Stimulated activated CD4-positive, alpha-beta T cell treated with anti-CD3 and anti-CD28 coated beads, Interleukin-4, amount 100 ng/mL, for 48 hours (primary cell): ENCODE results near the gene CDADC1.
A peak's percentile ranks its signal among the peaks of the same experiment; 100 is the strongest.
"Not testable (repeated sequence)": the region's sequence is repeated elsewhere in the genome, so short reads cannot be mapped to it uniquely, and the experiment has no call there.

Experiments used
- DNase-seq, 2 donors: peaks; one replicate each; pipeline ENCODE4 v3.0.0-alpha.2; 2020; ENCODE audit warnings: low read depth in 2 of 2

CDADC1 gene

DNA sequence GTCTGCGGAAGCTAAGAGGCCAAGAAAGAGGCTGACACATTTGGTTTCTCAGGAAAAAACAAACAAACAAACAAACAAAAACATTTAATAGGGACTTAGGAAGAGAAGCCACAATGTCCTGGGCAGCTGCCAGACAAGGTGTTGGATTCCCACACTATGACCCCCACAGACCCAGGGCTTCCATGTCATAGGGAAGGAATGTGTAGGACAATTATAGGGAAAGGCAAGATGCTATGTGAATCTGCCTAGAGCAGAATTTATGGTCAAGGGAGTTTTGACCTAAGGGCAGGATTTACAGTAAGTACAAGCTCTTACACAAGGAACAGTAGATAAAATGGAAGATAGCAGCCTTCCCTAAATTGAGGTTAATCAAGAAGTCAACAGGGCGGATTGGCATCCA is 9.1 kb upstream of the CDADC1 start:
- no peak for DNase-seq

DNA sequence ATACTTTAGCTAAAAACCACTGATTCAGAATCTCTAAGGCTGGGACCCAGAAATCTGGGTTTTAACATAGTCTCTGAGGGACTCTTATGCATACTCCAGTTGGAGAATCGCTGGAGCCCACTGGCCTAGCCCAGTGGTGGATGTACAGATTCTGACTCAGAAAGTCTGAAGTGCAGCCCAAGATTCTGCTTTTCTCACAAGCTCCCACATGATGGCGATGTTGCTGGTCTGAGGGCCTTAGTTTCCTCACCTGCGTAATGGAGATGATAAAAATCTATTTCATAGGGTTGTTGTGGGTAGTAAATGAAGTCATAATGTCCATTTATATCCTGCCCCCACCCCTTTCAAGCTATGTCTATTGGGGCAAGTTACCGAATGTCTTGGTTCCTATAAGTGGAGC is 7.7 kb upstream of the CDADC1 start:
- peak in 1 of 2 donors; percentile 27 for DNase-seq

GRCh38 chr13:49241296-49241695 is 6.4 kb upstream of the CDADC1 start:
- no peak for DNase-seq

GRCh38 chr13:49245101-49245500 is 2.6 kb upstream of the CDADC1 start:
- no peak for DNase-seq

DNA sequence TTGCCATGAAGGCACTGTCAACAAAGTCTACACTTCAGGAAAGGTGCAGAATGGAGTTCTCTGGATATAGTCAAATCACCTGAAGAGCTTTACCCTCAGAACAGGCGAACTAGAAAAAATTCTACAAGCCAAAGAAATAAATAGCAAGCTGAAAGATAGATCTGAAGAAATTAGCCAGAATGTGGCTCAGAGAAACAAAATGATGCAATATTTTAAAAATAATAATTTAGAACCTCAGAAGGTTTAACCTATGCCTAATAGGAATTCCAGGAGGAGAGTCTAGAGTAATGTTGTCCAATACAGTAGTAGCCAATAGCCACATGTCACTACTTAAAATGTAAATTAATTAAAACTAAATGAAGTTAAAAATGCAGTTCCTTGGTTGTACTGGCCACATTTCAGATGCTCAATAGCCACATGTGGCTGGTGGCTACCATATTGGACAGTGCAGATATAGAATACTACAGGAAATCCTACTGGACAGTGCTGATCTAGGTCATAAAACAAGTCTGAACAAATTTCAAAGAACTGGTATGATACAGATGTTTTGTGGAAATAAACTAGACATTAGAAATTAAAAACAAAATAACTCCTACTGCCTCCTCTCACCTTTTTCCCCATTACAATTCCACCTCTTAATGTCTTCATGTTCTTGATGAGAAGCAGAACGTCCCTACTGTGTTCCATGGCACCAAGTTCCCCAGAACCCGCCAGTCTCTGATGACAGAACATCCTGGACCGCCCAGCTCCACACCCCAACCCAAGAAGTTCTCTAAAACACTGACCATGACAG is 679 bp upstream of the CDADC1 start:
- DNase-seq: no peak

DNA sequence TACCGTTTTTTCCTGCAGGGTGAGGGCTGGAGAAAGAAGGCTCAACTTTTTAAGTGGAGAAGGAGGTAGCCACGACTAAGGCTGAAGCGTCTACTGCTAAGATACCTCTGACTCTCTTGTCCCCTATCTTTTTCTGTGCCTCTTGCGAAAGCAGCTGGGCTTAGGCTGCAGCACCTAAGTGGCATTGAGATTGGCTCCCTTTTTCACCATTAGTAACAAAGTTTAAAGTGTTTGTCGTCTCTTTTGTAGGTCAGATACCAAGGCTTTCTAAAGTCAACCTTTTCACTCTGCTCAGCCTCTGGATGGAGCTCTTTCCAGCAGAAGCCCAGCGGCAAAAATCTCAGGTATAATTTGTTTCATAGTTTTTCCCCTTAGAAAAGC is 887 bp downstream of the CDADC1 start:
- no peak for DNase-seq

- no peak for DNase-seq
Measured at GRCh38 chr13:49251326-49251725, 3.6 kb downstream of the CDADC1 start.

DNA sequence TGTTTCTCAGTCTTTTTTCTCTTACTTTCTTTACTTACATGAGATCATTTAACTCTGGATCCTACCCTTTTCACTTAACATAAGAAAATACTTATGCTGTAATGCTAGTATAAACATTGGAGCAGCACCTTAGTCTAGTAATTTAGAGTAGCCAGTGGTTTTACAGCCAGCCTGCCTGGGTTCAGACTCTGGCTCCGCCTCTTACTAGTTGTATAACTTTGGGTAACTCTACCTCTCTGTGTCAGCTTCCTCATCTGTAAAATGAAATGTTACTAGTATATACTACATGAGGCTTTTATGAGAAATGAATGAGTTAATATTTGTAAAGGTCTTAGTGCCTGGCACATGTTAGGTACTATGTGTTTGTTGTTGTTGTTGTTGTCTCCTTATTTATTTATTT is 5.6 kb downstream of the CDADC1 start:
- DNase-seq: no peak

DNA sequence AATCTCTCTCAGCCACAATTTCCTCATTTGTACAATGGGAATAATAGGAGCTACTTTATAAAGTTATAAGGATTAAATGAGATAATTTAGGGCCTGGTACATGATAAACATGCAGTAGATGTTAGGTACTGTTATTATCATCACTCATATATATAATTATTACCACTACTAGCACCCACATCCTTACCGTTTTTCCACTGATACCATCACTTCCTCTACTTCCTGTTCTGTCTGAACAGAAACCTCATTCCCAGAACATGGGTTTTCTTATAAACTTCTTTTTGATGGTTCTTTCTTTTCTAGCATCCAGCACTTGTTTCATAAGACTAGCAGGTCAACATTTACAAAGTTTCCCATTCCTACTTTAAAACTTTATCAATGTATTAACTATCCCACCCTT is 6.3 kb downstream of the CDADC1 start:
- no peak for DNase-seq

DNA sequence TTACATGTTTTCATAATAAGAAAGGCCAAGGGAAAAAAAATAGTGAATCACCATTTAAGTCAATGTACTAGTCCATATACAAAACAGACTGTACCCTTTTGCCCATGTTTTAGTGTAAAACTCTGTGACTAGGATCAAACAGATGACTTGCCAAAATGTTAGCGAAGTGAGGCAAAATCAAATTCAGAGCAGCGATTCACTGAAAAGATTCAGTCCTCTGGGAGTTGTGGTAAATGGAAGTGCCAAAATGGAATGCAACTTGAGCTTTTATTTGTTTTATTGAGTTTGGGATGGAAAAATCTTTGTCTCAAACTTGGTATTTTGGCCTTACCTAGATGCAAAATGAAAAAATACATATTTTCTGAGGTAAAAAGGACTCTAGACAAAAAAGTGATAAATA is 9.1 kb downstream of the CDADC1 start:
- no peak for DNase-seq

- no peak for DNase-seq
Measured at GRCh38 chr13:49258089-49258796, 10.5 kb downstream of the CDADC1 start.

DNA sequence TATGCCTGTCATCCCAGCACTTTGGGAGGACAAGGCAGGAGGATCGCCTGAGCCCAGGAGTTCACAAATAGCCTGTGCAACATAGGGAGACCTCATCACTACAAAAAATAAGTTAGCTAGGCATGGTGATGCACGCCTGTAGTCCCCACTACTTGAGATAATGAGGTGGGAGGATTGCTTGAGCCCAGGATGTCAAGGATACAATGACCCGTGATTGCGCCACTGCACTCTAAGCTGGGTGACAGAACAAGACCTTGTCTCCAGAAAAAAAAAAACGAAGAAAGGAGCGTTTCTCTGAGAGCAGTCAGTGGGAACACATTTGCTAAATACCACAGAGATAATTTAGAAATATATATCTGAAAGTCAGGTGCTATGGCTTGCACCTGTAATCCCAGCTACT is 11.9 kb downstream of the CDADC1 start:
- DNase-seq: no peak

DNA sequence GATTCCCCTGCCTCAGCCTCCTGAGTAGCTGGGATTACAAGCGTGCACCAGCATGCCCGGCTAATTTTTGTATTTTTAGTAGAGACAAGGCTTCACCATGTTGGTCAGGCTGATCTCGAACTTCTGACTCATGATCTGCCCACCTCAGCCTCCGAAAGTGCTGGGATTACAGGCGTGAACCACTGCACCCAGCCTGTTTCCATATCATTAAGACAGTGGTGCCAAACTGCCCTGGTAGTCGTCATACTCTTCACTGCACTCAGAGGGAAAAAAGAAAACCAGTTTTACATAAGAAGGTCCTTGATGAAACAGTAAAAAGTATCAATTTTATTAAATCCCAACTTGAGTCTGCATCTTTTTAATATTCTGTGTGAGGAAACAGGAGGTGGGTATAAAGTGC is 14.9 kb downstream of the CDADC1 start:
- DNase-seq: no peak

DNA sequence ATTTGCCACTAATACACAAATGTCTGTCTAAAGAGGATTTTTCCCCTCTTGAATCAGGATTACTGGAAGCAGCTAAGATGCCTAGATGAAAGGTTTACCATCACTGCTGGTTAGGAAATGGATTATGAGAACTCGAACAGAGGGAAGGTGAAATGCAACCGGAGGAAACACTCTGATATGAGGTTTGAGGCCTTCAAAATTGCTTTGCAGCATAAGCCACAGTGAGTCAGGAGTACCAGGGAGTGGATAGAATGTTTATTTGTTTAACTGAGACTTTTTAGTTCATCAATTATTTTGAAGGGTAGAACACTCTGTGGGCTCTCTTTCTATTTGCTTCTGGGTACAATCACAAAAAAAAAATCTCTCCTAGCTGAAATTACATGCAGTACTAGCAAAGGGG is 18.1 kb downstream of the CDADC1 start:
- DNase-seq: no peak

- no peak for DNase-seq
Measured at GRCh38 chr13:49271264-49271663, 23.5 kb downstream of the CDADC1 start.

DNA sequence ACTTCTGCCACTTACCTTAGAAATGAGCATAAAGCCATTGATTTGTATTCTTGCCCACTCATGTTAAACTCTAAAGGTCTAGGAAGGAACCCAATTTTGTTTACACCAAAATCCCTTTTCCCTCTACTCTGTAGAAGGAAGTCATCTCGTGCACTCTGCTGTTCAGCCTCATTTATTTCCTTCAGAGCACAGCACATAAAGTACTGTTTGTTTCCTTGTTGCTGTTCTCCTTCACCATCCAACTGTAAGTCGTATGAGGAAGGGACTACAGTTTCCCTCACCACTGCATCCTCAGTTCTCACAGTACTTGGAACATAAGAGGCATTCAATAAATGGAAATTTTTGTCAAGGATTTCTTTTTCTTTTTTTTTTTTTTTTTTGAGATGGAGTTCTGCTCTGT is 24.6 kb downstream of the CDADC1 start:
- no peak for DNase-seq

- no peak for DNase-seq
Measured at GRCh38 chr13:49278211-49278610, 30.5 kb downstream of the CDADC1 start.

DNA sequence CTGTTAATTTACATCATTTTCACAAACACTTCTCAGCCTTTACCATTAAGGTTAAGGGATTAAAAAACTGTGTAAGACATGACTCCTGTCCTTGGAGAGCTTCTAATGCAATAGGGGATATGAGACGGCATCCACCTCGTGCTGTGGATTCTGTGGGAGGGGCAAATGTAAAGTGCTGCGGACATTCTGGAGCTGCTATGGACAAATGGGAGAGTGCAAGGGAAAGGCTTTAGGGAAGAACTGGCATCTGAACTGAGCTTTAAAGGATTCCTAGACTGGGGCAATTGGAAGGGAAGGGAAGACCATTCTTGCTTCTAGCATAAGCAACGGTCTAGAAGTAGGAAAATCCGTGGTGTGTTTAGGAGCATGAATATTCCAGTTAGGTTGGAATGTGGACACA is 31.4 kb downstream of the CDADC1 start:
- DNase-seq: no peak

GRCh38 chr13:49279885-49280284 is 32.2 kb downstream of the CDADC1 start:
- DNase-seq: no peak

- DNase-seq: no peak
Measured at GRCh38 chr13:49287995-49288394, 40.3 kb downstream of the CDADC1 start.

DNA sequence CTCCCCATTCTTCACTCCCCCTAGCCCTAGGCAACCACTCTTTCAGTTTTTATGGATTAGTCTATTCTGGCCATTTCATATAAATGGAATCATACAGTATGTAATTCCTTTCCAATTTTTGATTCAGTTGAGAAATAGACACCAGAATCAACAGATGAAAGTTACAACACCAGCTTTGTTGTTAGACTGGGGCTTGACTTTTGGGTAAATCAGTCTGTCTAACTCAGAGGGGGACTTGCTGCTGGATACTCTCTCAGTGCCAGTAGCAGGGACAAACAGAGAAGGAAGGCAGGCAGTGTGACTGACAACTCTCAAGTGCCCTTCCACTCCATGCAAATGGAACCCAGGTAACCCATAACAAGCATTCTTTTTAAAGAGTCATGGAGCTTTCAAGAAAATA is 40.7 kb downstream of the CDADC1 start:
- DNase-seq: no peak

- no peak for DNase-seq
Measured at GRCh38 chr13:49292742-49293486, 45.2 kb downstream of the CDADC1 start.

DNA sequence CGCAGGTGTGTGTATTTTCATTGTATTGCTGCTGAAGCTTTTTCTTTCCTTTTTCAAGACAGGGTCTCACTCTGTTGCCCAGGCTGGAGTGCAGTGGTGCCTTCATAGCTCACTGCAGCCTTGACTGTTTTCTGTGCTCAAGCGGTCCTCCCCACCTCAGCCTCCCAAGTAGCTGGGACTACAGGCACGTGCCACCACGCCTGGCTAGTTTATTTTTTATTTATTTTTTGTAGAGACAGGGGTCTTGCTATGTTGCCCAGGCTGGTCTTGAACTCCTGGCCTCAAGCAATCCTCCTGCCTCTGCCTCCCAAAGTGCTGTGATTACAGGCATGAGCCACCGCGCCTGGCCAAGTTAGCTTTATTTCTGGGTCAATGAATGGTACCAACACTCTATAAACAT is 47.0 kb downstream of the CDADC1 start:
- not testable (repeated sequence) for DNase-seq
